H1 (cell line): ENCODE measurements around the gene FOXL1. TPM values are rescaled to one million over a fixed set of nuclear protein-coding genes. Genes with fewer than 3 reads are reported as not detected.

Source experiments
- CTCF ChIA-PET: fragments of 300-600 bp; sonication (Branson Sonifier 250); formaldehyde crosslinking; loops from one replicate; lab custom pipeline; 2021; ENCODE audit not compliant: partially characterized antibody; lab: Charles Lee
- POLR2A ChIA-PET: fragments of 300-600 bp; sonication (Branson Sonifier 250); formaldehyde crosslinking; loops from one replicate; lab custom pipeline; 2021; ENCODE audit warnings: inconsistent platforms; ENCODE audit not compliant: partially characterized antibody; lab: Charles Lee
- DNase-seq, 2 experiments: peaks; one replicate each; pipeline versions ENCODE4 v3.0.0 to v3.0.0-alpha.2; 2010 to 2022; ENCODE audit warnings: low spot score in 2 of 2, low read depth in 1 of 2, mixed read lengths in 1 of 2
- FAIRE-seq: peaks from 2 replicates; lab custom pipeline; 2011; peaks lifted over from hg19 to GRCh38; lab: Jason Lieb, UNC
- H2AFZ ChIP-seq: 2 replicates; pipeline ENCODE4 v1.8.1; 2012; ENCODE audit warnings: low read length, inconsistent platforms
- H2AK5ac ChIP-seq: 2 replicates; pipeline ENCODE4 v1.6.1; 2013; ENCODE audit warnings: low read depth, low read length
- H2BK120ac ChIP-seq: replicated peaks from 2 replicates; pipeline ENCODE3; 2013; ENCODE audit warnings: low read depth, low read length, inconsistent platforms
- H2BK12ac ChIP-seq: 2 replicates; pipeline ENCODE4 v1.6.1; 2013; ENCODE audit warnings: low read depth, low read length
- H2BK15ac ChIP-seq: 2 replicates; pipeline ENCODE4 v1.6.1; 2013; ENCODE audit warnings: low read length
- H2BK20ac ChIP-seq: 2 replicates; pipeline ENCODE4 v1.6.1; 2013; ENCODE audit warnings: low read length
- H2BK5ac ChIP-seq: 2 replicates; pipeline ENCODE4 v1.6.1; 2013; ENCODE audit warnings: low read depth, low read length
- H3K14ac ChIP-seq: 2 replicates; pipeline ENCODE4 v1.6.1; 2013; ENCODE audit warnings: inconsistent platforms; ENCODE audit not compliant: insufficient read length
- H3K18ac ChIP-seq: 2 replicates; pipeline ENCODE4 v1.6.1; 2013; ENCODE audit warnings: low read length; ENCODE audit errors: extremely low read depth
- H3K23ac ChIP-seq: 2 replicates; pipeline ENCODE4 v1.6.1; 2013; ENCODE audit warnings: inconsistent platforms; ENCODE audit not compliant: insufficient read length
- H3K23me2 ChIP-seq: 2 replicates; pipeline ENCODE4 v1.6.1; 2013; ENCODE audit warnings: low read depth, low read length
- H3K27ac ChIP-seq: 2 replicates; pipeline ENCODE4 v1.6.1; 2011; ENCODE audit warnings: low read depth, low read length, inconsistent platforms
- H3K27me3 ChIP-seq, 4 experiments: replicated peaks in 1 of 4; 1 replicate in 1 of 4; 2 replicates in 3 of 4; pipeline versions ENCODE4 v1.6.1 to v1.8.1; 2011 to 2013; ENCODE audit warnings: low read length in 3 of 4, mild to moderate bottlenecking in 3 of 4, inconsistent platforms in 2 of 4, mixed read lengths in 2 of 4, moderate library complexity in 1 of 4; ENCODE audit not compliant: control insufficient read depth in 3 of 4, insufficient read depth in 3 of 4; ENCODE audit errors: extremely low read depth in 1 of 4
- H3K36me3 ChIP-seq, 4 experiments: 2 replicates each; pipeline versions ENCODE4 v1.6.1 to v1.8.1; 2011 to 2013; ENCODE audit warnings: mild to moderate bottlenecking in 4 of 4, low read length in 3 of 4, moderate library complexity in 2 of 4, control low read depth in 1 of 4, inconsistent platforms in 1 of 4; ENCODE audit not compliant: insufficient read depth in 4 of 4, control insufficient read depth in 2 of 4
- H3K4ac ChIP-seq: replicated peaks from 2 replicates; pipeline ENCODE3; 2013; ENCODE audit warnings: low read length, low read depth, mixed read lengths, inconsistent platforms; ENCODE audit not compliant: insufficient read length
- H3K4me1 ChIP-seq, 4 experiments: replicated peaks in 1 of 4; 1 replicate in 1 of 4; 2 replicates in 3 of 4; pipeline versions ENCODE4 v1.6.1 to v1.8.1; 2011 to 2013; ENCODE audit warnings: low read length in 3 of 4, inconsistent platforms in 2 of 4, mixed read lengths in 1 of 4; ENCODE audit not compliant: insufficient read depth in 4 of 4, control insufficient read depth in 3 of 4
- H3K4me2 ChIP-seq, 2 experiments: 2 replicates each; pipeline versions ENCODE4 v1.6.1 to v1.8.1; 2011 to 2013; ENCODE audit warnings: low read depth in 2 of 2, low read length in 2 of 2, control low read depth in 1 of 2, inconsistent platforms in 1 of 2, mild to moderate bottlenecking in 1 of 2; ENCODE audit not compliant: insufficient read depth in 1 of 2
- H3K4me3 ChIP-seq, 4 experiments: fragments of 200-600, 300-600 bp in 1 of 4; sonication (generic), shearing (Covaris generic), sonication (Bioruptor Twin) in 1 of 4; 2 replicates each; pipeline versions ENCODE4 v1.5.1 to v1.8.1; 2011 to 2016; ENCODE audit warnings: low read length in 4 of 4, low read depth in 3 of 4, control low read depth in 2 of 4, inconsistent platforms in 2 of 4, mild to moderate bottlenecking in 2 of 4, mixed read lengths in 1 of 4, moderate library complexity in 1 of 4; ENCODE audit not compliant: insufficient read depth in 2 of 4; ENCODE audit errors: extremely low read depth in 1 of 4
- H3K56ac ChIP-seq: replicated peaks from 2 replicates; pipeline ENCODE3; 2013; ENCODE audit warnings: low read depth, mild to moderate bottlenecking, mixed read lengths, low read length, inconsistent platforms; ENCODE audit not compliant: insufficient read length
- H3K79me1 ChIP-seq: 2 replicates; pipeline ENCODE4 v1.6.1; 2013; ENCODE audit warnings: low read depth, low read length, control low read depth
- H3K79me2 ChIP-seq, 2 experiments: 2 replicates each; pipeline versions ENCODE4 v1.6.1 to v1.8.1; 2012 to 2013; ENCODE audit warnings: low read length in 2 of 2, mild to moderate bottlenecking in 2 of 2, inconsistent platforms in 1 of 2; ENCODE audit not compliant: insufficient read depth in 2 of 2, control insufficient read depth in 1 of 2
- H3K9ac ChIP-seq, 4 experiments: replicated peaks in 1 of 4; 1 replicate in 1 of 4; 2 replicates in 3 of 4; pipeline versions ENCODE4 v1.6.1 to v1.8.1; 2011 to 2013; ENCODE audit warnings: low read depth in 3 of 4, low read length in 3 of 4, control low read depth in 2 of 4, mild to moderate bottlenecking in 2 of 4, moderate library complexity in 2 of 4, inconsistent platforms in 1 of 4; ENCODE audit errors: extremely low read depth in 1 of 4
- H3K9me3 ChIP-seq, 2 experiments: 2 replicates each; pipeline versions ENCODE4 v1.6.1 to v1.8.1; 2012 to 2013; ENCODE audit warnings: mild to moderate bottlenecking in 2 of 2, moderate library complexity in 2 of 2, control low read depth in 1 of 2, inconsistent platforms in 1 of 2, low read depth in 1 of 2, low read length in 1 of 2, mixed read lengths in 1 of 2; ENCODE audit not compliant: insufficient read depth in 2 of 2
- H4K20me1 ChIP-seq, 2 experiments: replicated peaks in 1 of 2; 2 replicates each; pipeline versions ENCODE3 to v1.8.1; 2011 to 2013; ENCODE audit warnings: inconsistent platforms in 2 of 2, low read length in 2 of 2, mild to moderate bottlenecking in 1 of 2; ENCODE audit not compliant: insufficient read depth in 2 of 2, control insufficient read depth in 1 of 2
- H4K5ac ChIP-seq: 2 replicates; pipeline ENCODE4 v1.6.1; 2013; ENCODE audit warnings: low read length, low read depth, mixed read lengths, inconsistent platforms; ENCODE audit not compliant: insufficient read length
- H4K8ac ChIP-seq: 2 replicates; pipeline ENCODE4 v1.8.0; 2013; ENCODE audit warnings: mild to moderate bottlenecking, moderate library complexity, low read length, inconsistent platforms; ENCODE audit not compliant: insufficient read depth; ENCODE audit errors: extremely low read depth
- H4K91ac ChIP-seq: replicated peaks from 2 replicates; pipeline ENCODE3; 2013; ENCODE audit warnings: low read length, mixed read lengths, inconsistent platforms; ENCODE audit not compliant: insufficient read length
- POLR2AphosphoS5 ChIP-seq: IDR thresholded peaks from 2 replicates; pipeline ENCODE4 v1.6.1; 2011; ENCODE audit warnings: low read depth, low read length
- WGBS, 2 experiments: shearing (Covaris generic) in 1 of 2; methylation state at CpG; one replicate each; pipeline versions ENCODE4 v1.1.6 to v1.1.7; 2013 to 2015; ENCODE audit warnings: low lambda C conversion rate in 2 of 2, mixed read lengths in 2 of 2, inconsistent platforms in 1 of 2, low coverage in 1 of 2, missing lambda C conversion rate in 1 of 2; ENCODE audit not compliant: insufficient replicate concordance in 2 of 2, insufficient coverage in 1 of 2, insufficient read length in 1 of 2; ENCODE audit errors: extremely low coverage in 1 of 2, missing lambda C conversion rate in 1 of 2; 5-methylcytosine and 5-hydroxymethylcytosine counted together
- polyA plus RNA-seq, 7 experiments: library from polyadenylated mRNA; depleted of rRNA in 3 of 7; stranded (reverse) in 5 of 7; unstranded in 2 of 7; fragments of >200 nt in 5 of 7; fragments of 200-250 nt in 2 of 7; gene quantifications; 1 replicate in 5 of 7; 2 replicates in 1 of 7; 4 replicates in 1 of 7; pipeline versions ENCODE4 v1.2.1 to v1.2.3, GENCODE V29; 2011 to 2013; ENCODE audit warnings: missing spikeins in 2 of 7, mixed read lengths in 2 of 7
- total RNA-seq: library from RNA; stranded (reverse); fragmentation: NEBNext Ultra II Directional; extraction: Animal tissue kit (Norgen Biotek cat#: 25700); gene quantifications from 2 replicates; pipeline ENCODE4 v1.2.1, GENCODE V29; 2021

FOXL1 gene
- total and polyA plus RNA-seq, 2 of the 8 experiments (the other 6 are each of a cell fraction or from before 2014, with no cell fraction given): 0.03 TPM; not detected in 1

GRCh38 chr16:86601356-86601755 is 23.0 kb downstream of the FOXL1 start:
- Histone ChIP-seq H3K14ac (no peak overlapping the region), H2BK120ac (no peak overlapping the region), H3K27ac (no peak overlapping the region), H4K5ac (no peak overlapping the region), H3K79me1 (no peaks in the 10 kb centered on the region), H3K18ac (no peak overlapping the region), H4K91ac (no peak overlapping the region), H2BK15ac (no peak overlapping the region), H3K56ac (no peak overlapping the region), H2BK12ac (no peak overlapping the region), H2AK5ac (no peak overlapping the region), H2BK20ac (no peak overlapping the region), H4K8ac (no peak overlapping the region), H3K79me2 (no peaks in the 10 kb centered on the region), H3K9me3 (no peaks in the 10 kb centered on the region), H3K27me3 (peaks cover 0 to 1% (median 0%) of the 10 kb centered on the region in 4 experiments; a peak in 1 of 7 replicates), H3K4me1 (no peaks in the 10 kb centered on the region), H3K4ac (no peak overlapping the region), H3K23ac (no peak overlapping the region), H4K20me1 (no peaks in the 10 kb centered on the region), H3K23me2 (no peaks in the 10 kb centered on the region), H3K36me3 (no peaks in the 10 kb centered on the region), H3K4me3 (no peak overlapping the region), H2BK5ac (no peak overlapping the region), H3K4me2 (no peak overlapping the region), H3K9ac (no peak overlapping the region), H2AFZ (no peak overlapping the region)
- POLR2A ChIA-PET: interaction anchor here (1.2 kb wide), 1 partner anchor 14 kb away, joined by 3 read pairs; no protein-coding TSS in a partner anchor
- TF ChIP-seq POLR2AphosphoS5: no peak
- no peak for FAIRE-seq
- no peak for DNase-seq
- 88% methylated on average over 2 of the region's 2 CpGs; no CpG with 5 or more reads in 1 of the 2 experiments for WGBS, 2 experiments
- CTCF ChIA-PET: interaction anchor here (0.9 to 1.0 kb wide), 2 partner anchors 37 to 235 kb away, joined by 3 read pairs; no protein-coding TSS in a partner anchor
